Endothelial cell of umbilical vein (primary cell): Measurements from ENCODE around the gene ERLIN1. TPM values are rescaled to one million over a fixed set of nuclear protein-coding genes. Genes with fewer than 3 reads are reported as not detected.

Experiments
- Bru-seq: library from RNA; stranded (reverse); fragments of 400-500 nt; gene quantifications from one replicate; lab custom pipeline; 2021; lab: Mats Ljungman, UMichigan
- BruChase-seq, 2 experiments: library from RNA; stranded (reverse); fragments of 400-500 nt; gene quantifications; one replicate each; lab custom pipeline; 2021; lab: Mats Ljungman, UMichigan
- BruUV-seq: library from RNA; stranded (reverse); fragments of 400-500 nt; replicated peaks from 2 replicates; lab custom pipeline; 2021; lab: Mats Ljungman, UMichigan
- CTCF ChIA-PET: fragments of 300-600, 350-600 bp; sonication (Branson Sonifier 250); formaldehyde crosslinking; loops from one replicate; lab custom pipeline; 2021; ENCODE audit warnings: antibody characterized with exemption, inconsistent platforms; lab: Charles Lee
- POLR2A ChIA-PET: fragments of 300-600, 350-600 bp; sonication (Branson Sonifier 250); formaldehyde crosslinking; loops from one replicate; lab custom pipeline; 2021; ENCODE audit warnings: antibody characterized with exemption, inconsistent platforms; lab: Charles Lee
- DNase-seq: peaks from one replicate; pipeline ENCODE4 v3.0.0-alpha.2; 2011; ENCODE audit warnings: low read depth, low spot score
- FAIRE-seq: peaks from 2 replicates; lab custom pipeline; 2011; peaks lifted over from hg19 to GRCh38; lab: Jason Lieb, UNC
- H2AFZ ChIP-seq: 2 replicates; pipeline ENCODE4 v1.6.0; 2012; ENCODE audit warnings: low read depth, low read length, control low read depth, inconsistent platforms
- H3K27ac ChIP-seq: 2 replicates; pipeline ENCODE4 v1.5.1; 2011; ENCODE audit warnings: low read depth, mild to moderate bottlenecking, control low read depth, low read length, moderate library complexity; ENCODE audit not compliant: insufficient read depth
- H3K27me3 ChIP-seq, 2 experiments: 2 replicates each; pipeline versions ENCODE4 v1.6.0 to v1.6.1; 2011; ENCODE audit warnings: low read length in 2 of 2, mixed read lengths in 1 of 2; ENCODE audit not compliant: control insufficient read depth in 2 of 2, insufficient read depth in 2 of 2
- H3K36me3 ChIP-seq, 2 experiments: 2 replicates in 1 of 2; 3 replicates in 1 of 2; pipeline ENCODE4 v1.5.1; 2011; ENCODE audit warnings: low read length in 2 of 2, mild to moderate bottlenecking in 1 of 2, moderate library complexity in 1 of 2; ENCODE audit not compliant: control insufficient read depth in 2 of 2, insufficient read depth in 2 of 2; ENCODE audit errors: extremely low read depth in 1 of 2
- H3K4me1 ChIP-seq: 3 replicates; pipeline ENCODE4 v1.5.1; 2011; ENCODE audit warnings: mild to moderate bottlenecking, low read length; ENCODE audit not compliant: control insufficient read depth, insufficient read depth; ENCODE audit errors: extremely low read depth
- H3K4me2 ChIP-seq: 2 replicates; pipeline ENCODE4 v1.6.1; 2011; ENCODE audit warnings: low read length, control low read depth, mixed read lengths; ENCODE audit not compliant: insufficient read depth
- H3K4me3 ChIP-seq, 3 experiments: fragments of 200-600 bp in 1 of 3; sonication (generic), shearing (Covaris generic) in 1 of 3; replicated peaks in 1 of 3; 2 replicates each; pipeline ENCODE4 v1.5.1; 2011 to 2016; ENCODE audit warnings: control low read depth in 3 of 3, low read length in 3 of 3, mild to moderate bottlenecking in 2 of 3, inconsistent platforms in 1 of 3, low read depth in 1 of 3, moderate library complexity in 1 of 3; ENCODE audit not compliant: insufficient read depth in 1 of 3
- H3K79me2 ChIP-seq: 2 replicates; pipeline ENCODE4 v1.6.0; 2012; ENCODE audit warnings: low read length, inconsistent platforms; ENCODE audit not compliant: control insufficient read depth, insufficient read depth
- H3K9ac ChIP-seq: replicated peaks from 2 replicates; pipeline ENCODE3; 2011; ENCODE audit warnings: low read length, control low read depth; ENCODE audit not compliant: insufficient read depth; ENCODE audit errors: extremely low read depth
- H3K9me1 ChIP-seq: replicated peaks from 3 replicates; pipeline ENCODE4 v1.6.0; 2011; ENCODE audit warnings: mild to moderate bottlenecking, low read length; ENCODE audit not compliant: control insufficient read depth, insufficient read depth; ENCODE audit errors: extremely low read depth
- H3K9me3 ChIP-seq: replicated peaks from 2 replicates; pipeline ENCODE4 v1.5.1; 2012; ENCODE audit warnings: low read length, inconsistent platforms; ENCODE audit not compliant: control insufficient read depth, insufficient read depth
- H4K20me1 ChIP-seq: replicated peaks from 2 replicates; pipeline ENCODE3; 2011; ENCODE audit warnings: mild to moderate bottlenecking, low read length; ENCODE audit not compliant: control insufficient read depth, insufficient read depth; ENCODE audit errors: extremely low read depth
- CTCF ChIP-seq, 2 donors: IDR thresholded peaks; 1 replicate in 1 of 2; 2 replicates in 1 of 2; pipeline ENCODE4 v1.5.1; 2011; ENCODE audit warnings: low read length in 2 of 2, mild to moderate bottlenecking in 2 of 2, moderate library complexity in 2 of 2, control low read depth in 1 of 2, inconsistent platforms in 1 of 2, low read depth in 1 of 2; ENCODE audit not compliant: insufficient read depth in 1 of 2; ENCODE audit errors: extremely low read depth in 1 of 2
- EZH2 ChIP-seq: IDR thresholded peaks from 2 replicates; pipeline ENCODE4 v1.6.1; 2012; ENCODE audit warnings: borderline replicate concordance, low read depth, mild to moderate bottlenecking, moderate library complexity, low read length, inconsistent platforms; ENCODE audit not compliant: severe bottlenecking
- FOS ChIP-seq: IDR thresholded peaks from 2 replicates; pipeline ENCODE4 v1.6.1; 2011; ENCODE audit warnings: mild to moderate bottlenecking, low read length, moderate library complexity, borderline replicate concordance; ENCODE audit not compliant: insufficient read depth
- GATA2 ChIP-seq: IDR thresholded peaks from 2 replicates; pipeline ENCODE4 v1.7.0; 2011; ENCODE audit warnings: low read depth, mild to moderate bottlenecking, moderate library complexity, mixed read lengths, low read length; ENCODE audit not compliant: insufficient read length, insufficient read depth
- JUN ChIP-seq: IDR thresholded peaks from 2 replicates; pipeline ENCODE4 v1.6.1; 2011; ENCODE audit warnings: borderline replicate concordance, low read depth; ENCODE audit not compliant: insufficient read length, insufficient read depth
- MAX ChIP-seq: IDR thresholded peaks from 2 replicates; pipeline ENCODE4 v1.6.1; 2011; ENCODE audit not compliant: insufficient read depth, insufficient read length
- MYC ChIP-seq: IDR thresholded peaks from one replicate; pipeline ENCODE4 v1.6.1; 2011; ENCODE audit warnings: mild to moderate bottlenecking, low read depth, low read length
- POLR2A ChIP-seq: IDR thresholded peaks from 2 replicates; pipeline ENCODE4 v1.6.1; 2012; ENCODE audit warnings: low read depth, mild to moderate bottlenecking, control low read depth, low read length
- POLR2AphosphoS5 ChIP-seq: IDR thresholded peaks from 2 replicates; pipeline ENCODE4 v1.6.1; 2012; ENCODE audit warnings: low read depth, mild to moderate bottlenecking, control low read depth, low read length, moderate library complexity; ENCODE audit not compliant: insufficient read depth
- dilution Hi-C: fragments of 300-500 bp; cut with MboI; formaldehyde crosslinking; loops from one replicate; pipeline ENCODE4 v1.15.0; 2019; ENCODE audit warnings: low sequenced_read_pairs; ENCODE audit not compliant: extremely low pct_ligation_motif_present
- intact Hi-C: fragments of 100-400 bp; cut with micrococcal nuclease; formaldehyde crosslinking; loops from one replicate; pipeline ENCODE4 v1.10.0; 2022
- long read RNA-seq: library from polyadenylated mRNA; stranded (forward); transcript quantifications from one replicate; pipeline ENCODE4 v2.0.0, GENCODE V29; 2021
- polyA minus RNA-seq, 3 experiments: library from RNA; depleted of rRNA, polyadenylated mRNA; stranded (reverse); fragments of >200 nt; gene quantifications; 1 replicate in 1 of 3; 2 replicates in 2 of 3; pipeline ENCODE4 v1.2.3, GENCODE V29; 2011
- polyA plus RNA-seq, 4 experiments: library from polyadenylated mRNA; depleted of rRNA in 3 of 4; stranded (reverse) in 3 of 4; unstranded in 1 of 4; fragments of >200 nt; gene quantifications; 2 replicates each; pipeline versions ENCODE4 v1.2.1 to v1.2.3, GENCODE V29; 2011 to 2012; ENCODE audit warnings: missing spikeins in 1 of 4
- total RNA-seq: library from RNA; stranded (reverse); gene quantifications from 2 replicates; pipeline ENCODE4 v1.2.3, GENCODE V29; 2021

The ERLIN1 gene
- total RNA-seq (51.0 and 51.9 TPM in 2 replicates), polyA plus RNA-seq (25.0 and 30.7 TPM in 2 replicates), polyA minus RNA-seq (34.9 and 37.3 TPM in 2 replicates), Bru-seq, nascent RNA (percentile 76 among the genes with signal in this experiment), BruChase-seq, experiment 1, labeled RNA remaining after a 6-hour chase (percentile 79 among the genes with signal in this experiment), BruChase-seq, experiment 2, labeled RNA remaining after a 2-hour chase (percentile 77 among the genes with signal in this experiment)
- polyA plus RNA-seq (2011; cell fraction: cytosol; rRNA removed), result 39.1 and 39.3 TPM in 2 replicates
- polyA plus RNA-seq (2011; cell fraction: nucleus; rRNA removed), result 23.1 and 30.2 TPM in 2 replicates
- polyA plus RNA-seq (2012), result 68.7 and 90.7 TPM in 2 replicates
- polyA minus RNA-seq (2011; cell fraction: cytosol; rRNA and poly(A)+ RNA removed), result 18.0 TPM
- polyA minus RNA-seq (2011; cell fraction: nucleus; rRNA and poly(A)+ RNA removed), result 10.3 and 16.1 TPM in 2 replicates
- long read RNA-seq, full-length matches to known transcripts, result 121 of 191 reads
- long read RNA-seq, partial matches to known transcripts, result 12 of 191 reads
- long read RNA-seq, other reads (novel, unspliced or antisense), result 58 of 191 reads

GRCh38 chr10:100185364-100186252 is at the start of gene ERLIN1:
Gene ERLIN1 (minus strand): TSS chr10:100186029. CDS start chr10:100185626, 403 bp downstream.
- BruUV-seq, result no TSS peak
- dilution Hi-C loops (no loop called here), intact Hi-C loops (loop anchor here (1.0 to 5.0 kb wide), 5 partner anchors 44 to 453 kb away; partner anchors contain the start of genes CHUK, COX15 and CUTC)
- Histone ChIP-seq H3K9ac (peak within 1 kb of the TSS; percentile 78), H3K27me3 (no peaks in the 10 kb centered on the region), H3K79me2 (peaks cover 41% of the 10 kb centered on the region), H3K36me3 (peaks cover under 1 to 7% of the 10 kb centered on the region in 2 experiments), H3K9me3 (no peaks in the 10 kb centered on the region), H3K9me1 (no peaks in the 10 kb centered on the region), H4K20me1 (no peaks in the 10 kb centered on the region), H2AFZ (peak within 1 kb of the TSS; percentile 63), H3K4me3 (peak within 1 kb of the TSS; percentile 51 to 89 (median 55)), H3K4me1 (peaks cover 16% of the 10 kb centered on the region), H3K27ac (peak within 1 kb of the TSS; percentile 42), H3K4me2 (peak within 1 kb of the TSS; percentile 83)
- ChIA-PET POLR2A (no interaction called here), CTCF (interaction anchor here (0.6 to 2.6 kb wide), 3 partner anchors 140 to 340 kb away, joined by 3 to 7 read pairs (median 5); no protein-coding TSS in a partner anchor)
- FAIRE-seq, result peak; percentile 78
- peak; percentile 95 for DNase-seq
- TF ChIP-seq CTCF (IDR thresholded peaks at IDR 0.05; ENCODE audit: extremely low read depth in 1 of 2, insufficient read depth in 1 of 2, low read depth in 1 of 2, low read length in 2 of 2) (peak in 1 of 2 donors; percentile 8), JUN (no peak), FOS (peak; percentile 64), GATA2 (no peak), MYC (peak; percentile 69), MAX (peak; percentile 71), POLR2A (peak; percentile 88), POLR2AphosphoS5 (peak; percentile 96), EZH2 (no peak)
